ENCODE measurements around the gene MAPKAPK2.

The MAPKAPK2 gene

GRCh38 chr1:206661161-206661820, 23.4 kb upstream of the MAPKAPK2 start:
- no peak for DNase-seq

GRCh38 chr1:206662396-206663092, 22.2 kb upstream of the MAPKAPK2 start:
- no peak for DNase-seq

- DNase-seq, result no peak
These were observed 21.3 kb upstream of the MAPKAPK2 start for GRCh38 chr1:206663362-206663761.

GRCh38 chr1:206663832-206664652, 20.7 kb upstream of the MAPKAPK2 start:
- DNase-seq, result peak; percentile 81

- no peak for DNase-seq
These were observed 20.0 kb upstream of the MAPKAPK2 start for GRCh38 chr1:206664740-206665139.

- DNase-seq, result no peak
These were observed 18.6 kb upstream of the MAPKAPK2 start for GRCh38 chr1:206666031-206666561.

GRCh38 chr1:206666954-206667665, 17.6 kb upstream of the MAPKAPK2 start:
- no peak for DNase-seq

GRCh38 chr1:206668351-206668750, 16.4 kb upstream of the MAPKAPK2 start:
- DNase-seq, result no peak

- DNase-seq, result no peak
These were observed 15.8 kb upstream of the MAPKAPK2 start for GRCh38 chr1:206668874-206669410.

- DNase-seq, result peak; percentile 86
These were observed 12.6 kb upstream of the MAPKAPK2 start for GRCh38 chr1:206672011-206672688.

- peak; percentile 23 for DNase-seq
These were observed 11.6 kb upstream of the MAPKAPK2 start for GRCh38 chr1:206672844-206673758.

GRCh38 chr1:206674236-206674635, 10.5 kb upstream of the MAPKAPK2 start:
- no peak for DNase-seq

GRCh38 chr1:206674745-206675175, 9.9 kb upstream of the MAPKAPK2 start:
- DNase-seq, result no peak

- no peak for DNase-seq
These were observed 8.2 kb upstream of the MAPKAPK2 start for GRCh38 chr1:206676499-206676898.

- DNase-seq, result no peak
These were observed 6.2 kb upstream of the MAPKAPK2 start for GRCh38 chr1:206678490-206678889.

- no peak for DNase-seq
These were observed 4.9 kb upstream of the MAPKAPK2 start for GRCh38 chr1:206679738-206680211.

GRCh38 chr1:206680279-206680678, 4.4 kb upstream of the MAPKAPK2 start:
- DNase-seq, result no peak

- no peak for DNase-seq
These were observed 3.3 kb upstream of the MAPKAPK2 start for GRCh38 chr1:206681359-206681758.

GRCh38 chr1:206682111-206682510, 2.6 kb upstream of the MAPKAPK2 start:
- DNase-seq, result no peak

GRCh38 chr1:206683313-206683712, 1.4 kb upstream of the MAPKAPK2 start:
- no peak for DNase-seq

GRCh38 chr1:206684003-206684402, 702 bp upstream of the MAPKAPK2 start:
- no peak for DNase-seq

All from NCI-H1436 (cell line).